ENCODE measurements around the gene RXFP1.

The RXFP1 gene

DNA sequence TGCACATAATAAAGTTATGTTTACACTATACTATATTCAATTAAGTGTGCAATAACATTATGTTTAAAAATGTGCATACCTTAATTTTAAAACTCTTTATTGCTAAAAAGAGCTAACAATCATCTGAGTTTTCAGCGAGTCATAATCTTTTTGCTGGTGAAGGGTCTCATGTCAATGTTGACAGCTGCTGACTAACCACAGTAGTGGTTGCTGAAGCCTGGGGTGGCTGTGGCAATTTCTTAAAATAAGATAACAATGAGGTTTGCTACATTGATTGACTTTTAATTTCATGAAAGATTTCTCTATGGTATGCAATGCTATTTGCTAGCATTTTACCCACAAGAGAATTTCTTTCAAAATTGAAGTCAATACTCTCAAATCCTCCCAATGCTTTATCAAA, 91.4 kb downstream of the RXFP1 start:
- Histone ChIP-seq H3K9ac (ENCODE audit: low read depth, low read length) (no peak overlapping the region), H4K20me1 (ENCODE audit: insufficient read depth, low read length) (no peaks in the 10 kb centered on the region), H3K79me2 (ENCODE audit: insufficient read depth, low read length) (no peaks in the 10 kb centered on the region), H2AFZ (ENCODE audit: low read depth, low read length) (no peak overlapping the region), H3K9me3 (ENCODE audit: insufficient read depth, low read length, severe bottlenecking) (no peaks in the 10 kb centered on the region), H3K4me1 (ENCODE audit: insufficient read depth, low read length) (no peaks in the 10 kb centered on the region), H3K4me3 (ENCODE audit: low read depth in 1 of 2, low read length in 2 of 2) (no peak overlapping the region), H3K4me2 (ENCODE audit: insufficient read depth, low read length) (no peak overlapping the region), H3K27ac (ENCODE audit: low read length) (no peak overlapping the region), H3K36me3 (ENCODE audit: insufficient read depth, low read length) (no peaks in the 10 kb centered on the region), H3K27me3 (ENCODE audit: insufficient read depth, low read length, poor library complexity) (no peaks in the 10 kb centered on the region)
- TF ChIP-seq, protein P1, sequence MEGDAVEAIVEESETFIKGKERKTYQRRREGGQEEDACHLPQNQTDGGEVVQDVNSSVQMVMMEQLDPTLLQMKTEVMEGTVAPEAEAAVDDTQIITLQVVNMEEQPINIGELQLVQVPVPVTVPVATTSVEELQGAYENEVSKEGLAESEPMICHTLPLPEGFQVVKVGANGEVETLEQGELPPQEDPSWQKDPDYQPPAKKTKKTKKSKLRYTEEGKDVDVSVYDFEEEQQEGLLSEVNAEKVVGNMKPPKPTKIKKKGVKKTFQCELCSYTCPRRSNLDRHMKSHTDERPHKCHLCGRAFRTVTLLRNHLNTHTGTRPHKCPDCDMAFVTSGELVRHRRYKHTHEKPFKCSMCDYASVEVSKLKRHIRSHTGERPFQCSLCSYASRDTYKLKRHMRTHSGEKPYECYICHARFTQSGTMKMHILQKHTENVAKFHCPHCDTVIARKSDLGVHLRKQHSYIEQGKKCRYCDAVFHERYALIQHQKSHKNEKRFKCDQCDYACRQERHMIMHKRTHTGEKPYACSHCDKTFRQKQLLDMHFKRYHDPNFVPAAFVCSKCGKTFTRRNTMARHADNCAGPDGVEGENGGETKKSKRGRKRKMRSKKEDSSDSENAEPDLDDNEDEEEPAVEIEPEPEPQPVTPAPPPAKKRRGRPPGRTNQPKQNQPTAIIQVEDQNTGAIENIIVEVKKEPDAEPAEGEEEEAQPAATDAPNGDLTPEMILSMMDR (IDR thresholded peaks at IDR 0.05; ENCODE audit: borderline replicate concordance, extremely low read depth, low read length, poor library complexity, severe bottlenecking) = no peak
- TF ChIP-seq EZH2 (IDR thresholded peaks at IDR 0.05; ENCODE audit: borderline replicate concordance, low read depth, low read length, severe bottlenecking) = no peak
- ATAC-seq (ENCODE audit: insufficient read depth, low read depth) = no peak
- no peak for DNase-seq

DNA sequence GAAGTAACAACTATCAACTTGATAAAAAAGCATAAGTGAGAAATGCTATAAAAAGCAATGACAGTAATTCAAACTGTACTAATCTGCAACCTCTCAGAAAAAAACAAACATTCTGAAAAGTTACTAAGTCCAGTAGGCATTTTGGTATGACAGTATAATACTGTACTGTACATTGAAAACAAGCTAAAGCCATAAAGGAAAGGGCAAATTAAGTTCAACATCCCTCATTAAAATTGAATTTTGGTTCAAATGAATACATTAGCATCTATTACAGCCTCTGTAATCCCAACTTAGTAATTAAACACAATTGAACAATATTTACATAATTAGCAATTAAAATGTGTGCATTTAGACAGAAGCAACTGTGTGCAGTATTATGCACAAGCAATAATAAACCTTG, 96.3 kb downstream of the RXFP1 start:
- Histone ChIP-seq H3K4me3 (ENCODE audit: low read depth in 1 of 2, low read length in 2 of 2) (no peak overlapping the region), H3K4me2 (ENCODE audit: insufficient read depth, low read length) (no peak overlapping the region), H3K9me3 (ENCODE audit: insufficient read depth, low read length, severe bottlenecking) (no peaks in the 10 kb centered on the region), H2AFZ (ENCODE audit: low read depth, low read length) (no peak overlapping the region), H3K36me3 (ENCODE audit: insufficient read depth, low read length) (no peaks in the 10 kb centered on the region), H3K9ac (ENCODE audit: low read depth, low read length) (no peak overlapping the region), H3K4me1 (ENCODE audit: insufficient read depth, low read length) (no peaks in the 10 kb centered on the region), H4K20me1 (ENCODE audit: insufficient read depth, low read length) (no peaks in the 10 kb centered on the region), H3K79me2 (ENCODE audit: insufficient read depth, low read length) (no peaks in the 10 kb centered on the region), H3K27ac (ENCODE audit: low read length) (no peak overlapping the region), H3K27me3 (ENCODE audit: insufficient read depth, low read length, poor library complexity) (no peaks in the 10 kb centered on the region)
- no peak for TF ChIP-seq EZH2 (IDR thresholded peaks at IDR 0.05; ENCODE audit: borderline replicate concordance, low read depth, low read length, severe bottlenecking)
- TF ChIP-seq, protein P1 (IDR thresholded peaks at IDR 0.05; ENCODE audit: borderline replicate concordance, extremely low read depth, low read length, poor library complexity, severe bottlenecking) = no peak
- no peak for DNase-seq
- no peak for ATAC-seq (ENCODE audit: insufficient read depth, low read depth)

DNA sequence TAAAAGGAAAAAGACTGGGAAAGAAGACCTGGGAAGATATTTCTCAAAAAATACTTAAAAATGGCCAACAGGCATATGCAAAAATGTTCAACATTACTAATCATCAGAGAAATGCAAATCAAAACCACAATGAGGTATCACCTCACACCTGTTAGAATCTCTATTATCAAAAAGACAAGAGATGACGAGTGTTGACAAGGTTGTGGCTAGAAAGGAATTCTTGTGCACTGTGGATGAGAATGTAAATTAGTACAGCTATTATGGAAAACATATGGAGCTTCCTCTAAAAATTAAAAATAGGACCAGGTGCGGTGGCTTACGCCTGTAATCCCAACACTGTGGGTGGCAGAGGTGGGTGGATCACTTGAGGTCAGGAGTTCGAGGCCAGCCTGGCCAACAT, 100.0 kb downstream of the RXFP1 start:
- Histone ChIP-seq H3K9me3 (ENCODE audit: insufficient read depth, low read length, severe bottlenecking) (no peaks in the 10 kb centered on the region), H2AFZ (ENCODE audit: low read depth, low read length) (no peak overlapping the region), H3K36me3 (ENCODE audit: insufficient read depth, low read length) (no peaks in the 10 kb centered on the region), H3K27me3 (ENCODE audit: insufficient read depth, low read length, poor library complexity) (no peaks in the 10 kb centered on the region), H3K9ac (ENCODE audit: low read depth, low read length) (no peak overlapping the region), H3K4me1 (ENCODE audit: insufficient read depth, low read length) (no peaks in the 10 kb centered on the region), H3K4me2 (ENCODE audit: insufficient read depth, low read length) (no peak overlapping the region), H3K27ac (ENCODE audit: low read length) (no peak overlapping the region), H4K20me1 (ENCODE audit: insufficient read depth, low read length) (no peaks in the 10 kb centered on the region), H3K79me2 (ENCODE audit: insufficient read depth, low read length) (no peaks in the 10 kb centered on the region), H3K4me3 (ENCODE audit: low read depth in 1 of 2, low read length in 2 of 2) (no peak overlapping the region)
- ATAC-seq (ENCODE audit: insufficient read depth, low read depth) (no peak), DNase-seq (no peak)
- TF ChIP-seq EZH2 (IDR thresholded peaks at IDR 0.05; ENCODE audit: borderline replicate concordance, low read depth, low read length, severe bottlenecking) = no peak
- TF ChIP-seq, protein P1 (IDR thresholded peaks at IDR 0.05; ENCODE audit: borderline replicate concordance, extremely low read depth, low read length, poor library complexity, severe bottlenecking) = no peak

DNA sequence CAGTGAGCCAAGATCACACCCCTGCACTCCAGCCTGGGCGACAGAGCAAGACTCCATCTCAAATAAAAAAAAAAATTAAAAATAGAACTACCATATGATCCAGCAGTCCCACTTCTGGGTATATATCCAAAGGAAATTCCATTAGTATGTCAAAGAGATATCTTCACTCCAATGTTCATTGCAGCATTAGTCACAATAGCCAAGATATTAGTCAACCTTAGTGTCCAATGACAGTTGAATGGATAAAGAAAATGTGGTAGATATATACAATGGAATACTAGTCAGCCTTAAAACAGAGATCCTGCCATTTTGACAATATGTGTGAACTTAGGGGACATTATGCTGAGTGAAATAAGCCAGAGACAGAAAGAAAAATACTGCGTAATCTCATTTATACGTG, 100.6 kb downstream of the RXFP1 start:
- H3K79me2 ChIP-seq (ENCODE audit: insufficient read depth, low read length) = no peaks in the 10 kb centered on the region
- H3K9ac ChIP-seq (ENCODE audit: low read depth, low read length) = no peak overlapping the region
- DNase-seq = no peak
- no peak overlapping the region for H3K4me3 ChIP-seq (ENCODE audit: low read depth in 1 of 2, low read length in 2 of 2)
- no peaks in the 10 kb centered on the region for H3K27me3 ChIP-seq (ENCODE audit: insufficient read depth, low read length, poor library complexity)
- H2AFZ ChIP-seq (ENCODE audit: low read depth, low read length) = no peak overlapping the region
- H3K36me3 ChIP-seq (ENCODE audit: insufficient read depth, low read length) = no peaks in the 10 kb centered on the region
- H4K20me1 ChIP-seq (ENCODE audit: insufficient read depth, low read length) = no peaks in the 10 kb centered on the region
- H3K4me1 ChIP-seq (ENCODE audit: insufficient read depth, low read length) = no peaks in the 10 kb centered on the region
- TF ChIP-seq, protein P1 (IDR thresholded peaks at IDR 0.05; ENCODE audit: borderline replicate concordance, extremely low read depth, low read length, poor library complexity, severe bottlenecking) = no peak
- TF ChIP-seq EZH2 (IDR thresholded peaks at IDR 0.05; ENCODE audit: borderline replicate concordance, low read depth, low read length, severe bottlenecking) = no peak
- no peaks in the 10 kb centered on the region for H3K9me3 ChIP-seq (ENCODE audit: insufficient read depth, low read length, severe bottlenecking)
- no peak overlapping the region for H3K4me2 ChIP-seq (ENCODE audit: insufficient read depth, low read length)
- H3K27ac ChIP-seq (ENCODE audit: low read length) = no peak overlapping the region
- ATAC-seq (ENCODE audit: insufficient read depth, low read depth) = no peak

Data from DND-41 (cell line).